Mesothelial cell of epicardium (in vitro differentiated cells): ENCODE measurements around the gene IGFBP3. TPM values are rescaled to one million over a fixed set of nuclear protein-coding genes. Genes with fewer than 3 reads are reported as not detected.

Source experiments
- DNase-seq, 2 experiments: peaks; one replicate each; pipeline ENCODE4 v3.0.0; 2021; ENCODE audit warnings: low spot score in 2 of 2; ENCODE audit not compliant: unreplicated experiment in 2 of 2
- H3K27ac Mint-ChIP-seq: 2 replicates; pipeline ENCODE4 v1.8.0; 2021; ENCODE audit warnings: mixed read lengths
- H3K27me3 Mint-ChIP-seq: 2 replicates; pipeline ENCODE4 v1.8.0; 2021; ENCODE audit warnings: low read depth, mixed read lengths
- H3K36me3 Mint-ChIP-seq: 2 replicates; pipeline ENCODE4 v1.8.0; 2021; ENCODE audit warnings: mixed read lengths
- H3K4me1 Mint-ChIP-seq: 2 replicates; pipeline ENCODE4 v1.8.0; 2021; ENCODE audit warnings: mixed read lengths
- H3K4me3 Mint-ChIP-seq: 2 replicates; pipeline ENCODE4 v1.8.0; 2021; ENCODE audit warnings: mild to moderate bottlenecking, moderate library complexity, mixed read lengths
- H3K9me3 Mint-ChIP-seq: 2 replicates; pipeline ENCODE4 v1.8.0; 2021; ENCODE audit warnings: mixed read lengths
- CTCF ChIP-seq: fragments of 200-600 bp; sonication (generic); IDR thresholded peaks from one replicate; pipeline ENCODE4 v1.5.0; 2021; ENCODE audit warnings: antibody characterized with exemption; ENCODE audit not compliant: unreplicated experiment
- total RNA-seq: library from RNA; stranded (reverse); gene quantifications from 3 replicates; pipeline ENCODE4 v1.2.1, GENCODE V29; 2021

The IGFBP3 gene
- total RNA-seq, 1 donor from 2014 or later: 1,171 TPM

GRCh38 chr7:45865594-45866410, 55.3 kb downstream of the IGFBP3 start:
- peaks cover 8% of the 10 kb centered on the region for H3K4me1 Mint-ChIP-seq
- H3K27ac Mint-ChIP-seq: no peak overlapping the region
- no peaks in the 10 kb centered on the region for H3K27me3 Mint-ChIP-seq
- no peak for TF ChIP-seq CTCF
- H3K4me3 Mint-ChIP-seq: no peak overlapping the region
- no peak for DNase-seq
- H3K9me3 Mint-ChIP-seq: peaks cover 5% of the 10 kb centered on the region
- H3K36me3 Mint-ChIP-seq: no peaks in the 10 kb centered on the region

- Mint-ChIP-seq H3K27me3 (peaks cover 2% of the 10 kb centered on the region), H3K36me3 (no peaks in the 10 kb centered on the region), H3K27ac (no peak overlapping the region), H3K4me3 (no peak overlapping the region), H3K4me1 (peaks cover 3% of the 10 kb centered on the region), H3K9me3 (peaks cover 5% of the 10 kb centered on the region)
- no peak for DNase-seq
- TF ChIP-seq CTCF: no peak
Measured at GRCh38 chr7:45863715-45864114, 57.4 kb downstream of the IGFBP3 start.

Other genes starting within 250 kb of the IGFBP3 start
- gene CCDC201, start 48.2 kb downstream of the IGFBP3 start, total RNA-seq: not detected in 3 replicates
- gene IGFBP1, start 32.8 kb downstream of the IGFBP3 start, total RNA-seq: not detected in 3 replicates